ENCODE results near the gene FBLN1.

Gene FBLN1

GRCh38 chr22:45529105-45529504, 26.4 kb downstream of the FBLN1 start:
- H2AFZ ChIP-seq (ENCODE audit: low read depth, low read length): no peak overlapping the region
- no peak overlapping the region for H4K91ac ChIP-seq (ENCODE audit: low read length)
- peak overlapping the region in 1 of 2 experiments; percentile 17 for H3K4ac ChIP-seq (ENCODE audit: low read depth in 1 of 2, low read length in 2 of 2)
- no peaks in the 10 kb centered on the region for H3K27me3 ChIP-seq (ENCODE audit: control insufficient read depth in 1 of 2, insufficient read depth in 1 of 2, low read length in 2 of 2)
- DNase-seq: no peak
- H2BK15ac ChIP-seq (ENCODE audit: low read depth, poor library complexity, severe bottlenecking): no peak overlapping the region
- H3K4me2 ChIP-seq (ENCODE audit: low read length, poor library complexity, severe bottlenecking): no peak overlapping the region
- peak overlapping the region in 1 of 2 experiments; percentile 0 for H3K18ac ChIP-seq (ENCODE audit: low read depth in 1 of 2, low read length in 2 of 2)
- peaks cover 33% of the 10 kb centered on the region for H3K4me1 ChIP-seq (ENCODE audit: control insufficient read depth, insufficient read depth, low read depth, low read length)
- H2BK5ac ChIP-seq (ENCODE audit: low read depth, low read length, poor library complexity, severe bottlenecking): no peak overlapping the region
- H3K9ac ChIP-seq (ENCODE audit: low read length): no peak overlapping the region
- no peak overlapping the region for H3K23ac ChIP-seq (ENCODE audit: low read length in 2 of 2)
- H3K36me3 ChIP-seq (ENCODE audit: control insufficient read depth in 1 of 2, insufficient read depth in 2 of 2, low read depth in 1 of 2, low read length in 2 of 2): peaks cover 74 to 93% of the 10 kb centered on the region in 2 experiments
- no peak overlapping the region for H4K8ac ChIP-seq (ENCODE audit: low read length)
- peaks cover 31% of the 10 kb centered on the region for H3K79me1 ChIP-seq (replicated peaks; ENCODE audit: low read length, poor library complexity, severe bottlenecking)
- no peak overlapping the region for H2AK5ac ChIP-seq (ENCODE audit: low read length, severe bottlenecking)
- H2BK120ac ChIP-seq (ENCODE audit: low read depth, low read length): no peak overlapping the region
- H3K14ac ChIP-seq (ENCODE audit: low read length in 2 of 2): no peak overlapping the region
- no peak overlapping the region for H2BK12ac ChIP-seq (ENCODE audit: low read length in 2 of 2)
- H3K27ac ChIP-seq (ENCODE audit: low read length, poor library complexity, severe bottlenecking): no peak overlapping the region
- H3K9me3 ChIP-seq (ENCODE audit: control insufficient read depth, low read length): no peaks in the 10 kb centered on the region
- H3K4me3 ChIP-seq (ENCODE audit: insufficient read depth in 1 of 2, low read depth in 1 of 2, low read length in 2 of 2): no peak overlapping the region
- WGBS: 88% methylated on average over 9 of the region's 11 CpGs

- Histone ChIP-seq H2BK15ac (ENCODE audit: low read depth, poor library complexity, severe bottlenecking) (peak overlapping the region; percentile 29), H3K27ac (ENCODE audit: low read length, poor library complexity, severe bottlenecking) (peak overlapping the region; percentile 28), H3K18ac (ENCODE audit: low read depth in 1 of 2, low read length in 2 of 2) (peak overlapping the region in 1 of 2 experiments; percentile 59), H3K4me3 (ENCODE audit: insufficient read depth in 1 of 2, low read depth in 1 of 2, low read length in 2 of 2) (no peak overlapping the region), H4K8ac (ENCODE audit: low read length) (no peak overlapping the region), H3K27me3 (ENCODE audit: control insufficient read depth in 1 of 2, insufficient read depth in 1 of 2, low read length in 2 of 2) (no peaks in the 10 kb centered on the region), H3K9me3 (ENCODE audit: control insufficient read depth, low read length) (no peaks in the 10 kb centered on the region), H2BK12ac (ENCODE audit: low read length in 2 of 2) (no peak overlapping the region), H2AK5ac (ENCODE audit: low read length, severe bottlenecking) (peak overlapping the region; percentile 89), H2BK5ac (ENCODE audit: low read depth, low read length, poor library complexity, severe bottlenecking) (no peak overlapping the region), H2BK120ac (ENCODE audit: low read depth, low read length) (no peak overlapping the region), H3K79me1 (replicated peaks; ENCODE audit: low read length, poor library complexity, severe bottlenecking) (peaks cover 27% of the 10 kb centered on the region), H3K9ac (ENCODE audit: low read length) (no peak overlapping the region), H3K4me2 (ENCODE audit: low read length, poor library complexity, severe bottlenecking) (no peak overlapping the region), H4K91ac (ENCODE audit: low read length) (no peak overlapping the region), H3K4ac (ENCODE audit: low read depth in 1 of 2, low read length in 2 of 2) (no peak overlapping the region), H3K4me1 (ENCODE audit: control insufficient read depth, insufficient read depth, low read depth, low read length) (peaks cover 33% of the 10 kb centered on the region), H3K36me3 (ENCODE audit: control insufficient read depth in 1 of 2, insufficient read depth in 2 of 2, low read depth in 1 of 2, low read length in 2 of 2) (peaks cover 73 to 93% of the 10 kb centered on the region in 2 experiments), H3K14ac (ENCODE audit: low read length in 2 of 2) (no peak overlapping the region), H2AFZ (ENCODE audit: low read depth, low read length) (no peak overlapping the region), H3K23ac (ENCODE audit: low read length in 2 of 2) (no peak overlapping the region)
- DNase-seq: peak; percentile 70
- 65% methylated on average over 11 of the region's 11 CpGs for WGBS
Measured at GRCh38 chr22:45529971-45530575, 27.4 kb downstream of the FBLN1 start.

- H3K4me1 ChIP-seq (ENCODE audit: control insufficient read depth, insufficient read depth, low read depth, low read length): peaks cover 29% of the 10 kb centered on the region
- no peak for DNase-seq
- WGBS: 86% methylated on average over 8 of the region's 9 CpGs
- H4K8ac ChIP-seq (ENCODE audit: low read length): no peak overlapping the region
- H3K14ac ChIP-seq (ENCODE audit: low read length in 2 of 2): peak overlapping the region in 1 of 2 experiments; percentile 64
- H3K18ac ChIP-seq (ENCODE audit: low read depth in 1 of 2, low read length in 2 of 2): peak overlapping the region; percentile 24 to 54
- no peak overlapping the region for H3K23ac ChIP-seq (ENCODE audit: low read length in 2 of 2)
- no peak overlapping the region for H2BK120ac ChIP-seq (ENCODE audit: low read depth, low read length)
- H2AFZ ChIP-seq (ENCODE audit: low read depth, low read length): no peak overlapping the region
- H3K27me3 ChIP-seq (ENCODE audit: control insufficient read depth in 1 of 2, insufficient read depth in 1 of 2, low read length in 2 of 2): no peaks in the 10 kb centered on the region
- H3K36me3 ChIP-seq (ENCODE audit: control insufficient read depth in 1 of 2, insufficient read depth in 2 of 2, low read depth in 1 of 2, low read length in 2 of 2): peaks cover 67 to 92% of the 10 kb centered on the region in 2 experiments
- peak overlapping the region; percentile 38 for H2AK5ac ChIP-seq (ENCODE audit: low read length, severe bottlenecking)
- no peak overlapping the region for H3K4ac ChIP-seq (ENCODE audit: low read depth in 1 of 2, low read length in 2 of 2)
- H3K79me1 ChIP-seq (replicated peaks; ENCODE audit: low read length, poor library complexity, severe bottlenecking): peaks cover 17% of the 10 kb centered on the region
- H4K91ac ChIP-seq (ENCODE audit: low read length): no peak overlapping the region
- H2BK12ac ChIP-seq (ENCODE audit: low read length in 2 of 2): peak overlapping the region in 1 of 2 experiments; percentile 5
- H3K4me2 ChIP-seq (ENCODE audit: low read length, poor library complexity, severe bottlenecking): no peak overlapping the region
- H2BK5ac ChIP-seq (ENCODE audit: low read depth, low read length, poor library complexity, severe bottlenecking): no peak overlapping the region
- H3K27ac ChIP-seq (ENCODE audit: low read length, poor library complexity, severe bottlenecking): peak overlapping the region; percentile 32
- H3K9ac ChIP-seq (ENCODE audit: low read length): no peak overlapping the region
- no peak overlapping the region for H2BK15ac ChIP-seq (ENCODE audit: low read depth, poor library complexity, severe bottlenecking)
- no peak overlapping the region for H3K4me3 ChIP-seq (ENCODE audit: insufficient read depth in 1 of 2, low read depth in 1 of 2, low read length in 2 of 2)
- no peaks in the 10 kb centered on the region for H3K9me3 ChIP-seq (ENCODE audit: control insufficient read depth, low read length)
Measured at GRCh38 chr22:45531441-45532234, 29.0 kb downstream of the FBLN1 start.

- Histone ChIP-seq H2AFZ (ENCODE audit: low read depth, low read length) (no peak overlapping the region), H3K23ac (ENCODE audit: low read length in 2 of 2) (no peak overlapping the region), H2BK5ac (ENCODE audit: low read depth, low read length, poor library complexity, severe bottlenecking) (no peak overlapping the region), H3K9me3 (ENCODE audit: control insufficient read depth, low read length) (no peaks in the 10 kb centered on the region), H3K14ac (ENCODE audit: low read length in 2 of 2) (peak overlapping the region in 1 of 2 experiments; percentile 6), H2BK12ac (ENCODE audit: low read length in 2 of 2) (peak overlapping the region; percentile 5 to 64), H3K4ac (ENCODE audit: low read depth in 1 of 2, low read length in 2 of 2) (no peak overlapping the region), H3K9ac (ENCODE audit: low read length) (no peak overlapping the region), H3K4me2 (ENCODE audit: low read length, poor library complexity, severe bottlenecking) (no peak overlapping the region), H2AK5ac (ENCODE audit: low read length, severe bottlenecking) (peak overlapping the region; percentile 37), H3K4me1 (ENCODE audit: control insufficient read depth, insufficient read depth, low read depth, low read length) (peaks cover 28% of the 10 kb centered on the region), H4K8ac (ENCODE audit: low read length) (no peak overlapping the region), H3K27ac (ENCODE audit: low read length, poor library complexity, severe bottlenecking) (peak overlapping the region; percentile 8), H3K27me3 (ENCODE audit: control insufficient read depth in 1 of 2, insufficient read depth in 1 of 2, low read length in 2 of 2) (no peaks in the 10 kb centered on the region), H2BK120ac (ENCODE audit: low read depth, low read length) (no peak overlapping the region), H3K18ac (ENCODE audit: low read depth in 1 of 2, low read length in 2 of 2) (peak overlapping the region; percentile 24 to 48), H4K91ac (ENCODE audit: low read length) (no peak overlapping the region), H2BK15ac (ENCODE audit: low read depth, poor library complexity, severe bottlenecking) (no peak overlapping the region), H3K79me1 (replicated peaks; ENCODE audit: low read length, poor library complexity, severe bottlenecking) (peaks cover 17% of the 10 kb centered on the region), H3K4me3 (ENCODE audit: insufficient read depth in 1 of 2, low read depth in 1 of 2, low read length in 2 of 2) (no peak overlapping the region), H3K36me3 (ENCODE audit: control insufficient read depth in 1 of 2, insufficient read depth in 2 of 2, low read depth in 1 of 2, low read length in 2 of 2) (peaks cover 64 to 94% of the 10 kb centered on the region in 2 experiments)
- DNase-seq: no peak
- WGBS: 84% methylated on average over 3 of the region's 3 CpGs
Measured at GRCh38 chr22:45532235-45532631, 29.6 kb downstream of the FBLN1 start.

All from mesenchymal stem cell (in vitro differentiated cells and primary cell).